GM23338 (cell line): Measurements from ENCODE around the gene ADRA2B. TPM values are rescaled to one million over a fixed set of nuclear protein-coding genes. Genes with fewer than 3 reads are reported as not detected.
A peak's percentile ranks its signal among the peaks of the same experiment; 100 is the strongest.

Experiments
- ATAC-seq: fragments of 200-7000 bp; cut with Tn5 transposase; 3 replicates; pipeline ENCODE4 v1.9.1; 2020
- DNase-seq: peaks from one replicate; pipeline ENCODE4 v3.0.0-alpha.2; 2015; ENCODE audit warnings: low spot score
- H2AFZ ChIP-seq: fragments of 200-600 bp; sonication (generic); 2 replicates; pipeline ENCODE4 v1.8.0; 2016; ENCODE audit warnings: antibody characterized with exemption, mild to moderate bottlenecking, moderate library complexity
- H3F3A ChIP-seq: fragments of 200-600 bp; sonication (generic); replicated peaks from 2 replicates; pipeline ENCODE4 v1.8.0; 2017; ENCODE audit warnings: antibody characterized with exemption, mixed run types, low read depth
- H3K27ac ChIP-seq: fragments of 200-600 bp; sonication (generic); 2 replicates; pipeline ENCODE4 v1.6.1; 2016; ENCODE audit warnings: low read depth
- H3K27me3 ChIP-seq: fragments of 200-600 bp; sonication (generic); 2 replicates; pipeline ENCODE4 v1.8.0; 2016; ENCODE audit warnings: mild to moderate bottlenecking, mixed run types, moderate library complexity; ENCODE audit not compliant: insufficient read depth
- H3K36me3 ChIP-seq: fragments of 200-600 bp; sonication (generic); 2 replicates; pipeline ENCODE4 v1.8.0; 2016; ENCODE audit warnings: mild to moderate bottlenecking; ENCODE audit not compliant: insufficient read depth
- H3K4me1 ChIP-seq: fragments of 200-600 bp; sonication (generic); 2 replicates; pipeline ENCODE4 v1.8.0; 2016; ENCODE audit warnings: mild to moderate bottlenecking, moderate library complexity; ENCODE audit not compliant: insufficient read depth
- H3K4me2 ChIP-seq: fragments of 200-600 bp; sonication (generic); 2 replicates; pipeline ENCODE4 v1.7.1; 2017; ENCODE audit warnings: mixed run types
- H3K4me3 ChIP-seq: fragments of 200-600 bp; sonication (generic); 2 replicates; pipeline ENCODE4 v1.6.1; 2016; ENCODE audit warnings: mixed run types
- H3K79me2 ChIP-seq: fragments of 200-600 bp; sonication (generic); replicated peaks from 2 replicates; pipeline ENCODE4 v1.8.0; 2017; ENCODE audit warnings: mild to moderate bottlenecking; ENCODE audit not compliant: insufficient read depth
- H3K9me2 ChIP-seq: fragments of 200-600 bp; sonication (generic); 2 replicates; pipeline ENCODE4 v1.8.0; 2017; ENCODE audit not compliant: insufficient read depth
- H4K20me1 ChIP-seq: fragments of 200-600 bp; sonication (generic); replicated peaks from 2 replicates; pipeline ENCODE4 v1.8.0; 2017; ENCODE audit warnings: mild to moderate bottlenecking; ENCODE audit not compliant: insufficient read depth
- H3K27ac Mint-ChIP-seq: 2 replicates; pipeline ENCODE4 v1.8.0; 2020; ENCODE audit warnings: inconsistent platforms, mild to moderate bottlenecking, moderate library complexity, mixed read lengths
- H3K27me3 Mint-ChIP-seq: 3 replicates; pipeline ENCODE4 v1.8.0; 2022; ENCODE audit warnings: low read depth, mild to moderate bottlenecking, moderate library complexity, mixed read lengths, inconsistent platforms; ENCODE audit not compliant: insufficient read depth, poor library complexity
- H3K36me3 Mint-ChIP-seq: 3 replicates; pipeline ENCODE4 v1.8.0; 2021; ENCODE audit warnings: low read depth, mild to moderate bottlenecking, inconsistent platforms, moderate library complexity, mixed read lengths
- H3K4me1 Mint-ChIP-seq: 3 replicates; pipeline ENCODE4 v1.8.0; 2020; ENCODE audit warnings: mild to moderate bottlenecking, inconsistent platforms, mixed read lengths
- H3K4me3 Mint-ChIP-seq: 3 replicates; pipeline ENCODE4 v1.8.0; 2021; ENCODE audit warnings: moderate library complexity, mild to moderate bottlenecking, inconsistent platforms, mixed read lengths
- H3K9me3 Mint-ChIP-seq: 3 replicates; pipeline ENCODE4 v1.8.0; 2020; ENCODE audit warnings: moderate library complexity, mild to moderate bottlenecking, inconsistent platforms, mixed read lengths
- ZNF114 ChIP-seq: fragments of 250-450 bp; sonication (Bioruptor Pico); IDR thresholded peaks from 2 replicates; pipeline ENCODE4 v1.5.0; 2020; ENCODE audit warnings: mild to moderate bottlenecking, moderate library complexity
- ZNF331 ChIP-seq: fragments of 250-450 bp; sonication (Bioruptor Pico); IDR thresholded peaks from 2 replicates; pipeline ENCODE4 v1.5.0; 2020; ENCODE audit warnings: low read depth, mild to moderate bottlenecking, moderate library complexity
- polyA plus RNA-seq: library from polyadenylated mRNA; unstranded; fragments of >200 nt; fragmentation: Nextera tagmentation; extraction: Ambion mirVana; gene quantifications from 2 replicates; pipeline ENCODE4 v1.2.1, GENCODE V29; 2016
- total RNA-seq: library from RNA; depleted of rRNA; stranded (reverse); fragments of >200 nt; shearing (Covaris generic); gene quantifications from 2 replicates; pipeline ENCODE4 v1.2.3, GENCODE V29; 2014
- TF ChIP-seq, protein P1 (sequence below): IDR thresholded peaks from 2 replicates; pipeline ENCODE4 v1.6.1; 2016; ENCODE audit warnings: antibody characterized with exemption
- TF ChIP-seq, protein P2 (sequence below), 2 experiments: fragments of 200-600 bp in 1 of 2; sonication (generic) in 1 of 2; conservative IDR thresholded peaks; 2 replicates each; pipeline versions ENCODE4 v1.5.1 to v1.6.1; 2016 to 2017; ENCODE audit warnings: antibody characterized with exemption in 2 of 2, low read depth in 2 of 2, mild to moderate bottlenecking in 2 of 2, moderate library complexity in 1 of 2

Gene ADRA2B
- total and polyA plus RNA-seq, 2 experiments from 2014 or later = 1.7 to 5.9 TPM

DNA sequence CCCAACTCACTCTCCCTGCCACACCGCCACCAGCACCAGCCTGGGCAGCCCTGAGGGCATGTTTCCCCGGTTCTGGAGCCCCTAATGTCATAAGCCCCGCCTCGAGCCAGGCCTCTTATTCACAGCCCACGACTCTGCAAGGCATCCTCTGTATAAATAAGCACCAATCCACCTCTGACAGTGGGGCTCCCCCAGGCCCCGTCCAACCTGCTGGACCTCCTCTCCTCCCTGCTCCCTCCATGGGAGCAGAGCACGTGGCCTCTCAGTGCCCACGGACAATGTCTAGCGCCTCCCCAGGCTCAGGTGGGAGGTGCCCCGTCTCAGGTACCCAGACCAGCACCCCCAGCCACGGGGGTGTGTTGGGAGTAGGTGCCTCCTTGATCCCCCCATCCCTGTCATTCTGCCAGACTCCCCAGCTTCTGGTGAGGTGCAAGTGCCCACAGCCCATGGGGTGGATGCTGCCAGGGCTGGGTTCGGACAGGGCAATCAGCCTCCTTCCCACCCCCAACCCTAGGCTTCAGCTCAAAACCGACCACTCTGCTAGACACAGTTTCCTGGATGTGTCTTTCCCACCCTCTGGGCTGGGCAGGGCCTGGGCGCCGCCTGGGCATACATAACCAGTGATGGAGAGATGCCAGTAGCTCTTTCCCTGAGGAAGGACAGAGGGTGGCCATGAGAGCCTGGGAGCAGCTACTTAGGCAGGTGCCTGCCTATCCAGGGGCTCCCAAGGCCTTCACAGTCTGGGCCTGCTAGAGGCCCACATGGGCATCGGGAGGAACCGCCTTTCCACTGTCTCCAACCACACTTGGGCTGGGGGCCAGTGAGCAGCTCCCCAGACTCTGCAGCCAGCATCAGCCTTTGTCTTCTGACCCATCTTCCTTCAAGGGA, 1.6 kb upstream of the ADRA2B start:
- peak overlapping the region; percentile 69 for H3K4me3 Mint-ChIP-seq
- peaks cover 29% of the 10 kb centered on the region for H3K4me1 Mint-ChIP-seq
- H4K20me1 ChIP-seq = no peaks in the 10 kb centered on the region
- TF ChIP-seq ZNF114 (CRISPR knock-in tag) = no peak
- TF ChIP-seq, protein P1, sequence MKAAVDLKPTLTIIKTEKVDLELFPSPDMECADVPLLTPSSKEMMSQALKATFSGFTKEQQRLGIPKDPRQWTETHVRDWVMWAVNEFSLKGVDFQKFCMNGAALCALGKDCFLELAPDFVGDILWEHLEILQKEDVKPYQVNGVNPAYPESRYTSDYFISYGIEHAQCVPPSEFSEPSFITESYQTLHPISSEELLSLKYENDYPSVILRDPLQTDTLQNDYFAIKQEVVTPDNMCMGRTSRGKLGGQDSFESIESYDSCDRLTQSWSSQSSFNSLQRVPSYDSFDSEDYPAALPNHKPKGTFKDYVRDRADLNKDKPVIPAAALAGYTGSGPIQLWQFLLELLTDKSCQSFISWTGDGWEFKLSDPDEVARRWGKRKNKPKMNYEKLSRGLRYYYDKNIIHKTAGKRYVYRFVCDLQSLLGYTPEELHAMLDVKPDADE = no peak
- TF ChIP-seq, protein P2, sequence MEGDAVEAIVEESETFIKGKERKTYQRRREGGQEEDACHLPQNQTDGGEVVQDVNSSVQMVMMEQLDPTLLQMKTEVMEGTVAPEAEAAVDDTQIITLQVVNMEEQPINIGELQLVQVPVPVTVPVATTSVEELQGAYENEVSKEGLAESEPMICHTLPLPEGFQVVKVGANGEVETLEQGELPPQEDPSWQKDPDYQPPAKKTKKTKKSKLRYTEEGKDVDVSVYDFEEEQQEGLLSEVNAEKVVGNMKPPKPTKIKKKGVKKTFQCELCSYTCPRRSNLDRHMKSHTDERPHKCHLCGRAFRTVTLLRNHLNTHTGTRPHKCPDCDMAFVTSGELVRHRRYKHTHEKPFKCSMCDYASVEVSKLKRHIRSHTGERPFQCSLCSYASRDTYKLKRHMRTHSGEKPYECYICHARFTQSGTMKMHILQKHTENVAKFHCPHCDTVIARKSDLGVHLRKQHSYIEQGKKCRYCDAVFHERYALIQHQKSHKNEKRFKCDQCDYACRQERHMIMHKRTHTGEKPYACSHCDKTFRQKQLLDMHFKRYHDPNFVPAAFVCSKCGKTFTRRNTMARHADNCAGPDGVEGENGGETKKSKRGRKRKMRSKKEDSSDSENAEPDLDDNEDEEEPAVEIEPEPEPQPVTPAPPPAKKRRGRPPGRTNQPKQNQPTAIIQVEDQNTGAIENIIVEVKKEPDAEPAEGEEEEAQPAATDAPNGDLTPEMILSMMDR (conservative IDR thresholded peaks at IDR 0.05; ENCODE audit: low read depth in 2 of 2) = peak; percentile 40 to 50
- no peak overlapping the region for H3K27ac Mint-ChIP-seq
- H3K4me1 ChIP-seq = peaks cover 6% of the 10 kb centered on the region; the same call in 1 of the 2 replicates
- peak; percentile 14 for ATAC-seq
- H3K4me3 ChIP-seq = peak overlapping the region; percentile 74
- H3K27ac ChIP-seq = no peak overlapping the region
- no peaks in the 10 kb centered on the region for H3K79me2 ChIP-seq
- H3K36me3 Mint-ChIP-seq = no peaks in the 10 kb centered on the region; the same call in 2 of the 3 replicates
- no peaks in the 10 kb centered on the region for H3F3A ChIP-seq
- peaks cover 4% of the 10 kb centered on the region; the same call in 2 of the 3 replicates for H3K9me3 Mint-ChIP-seq
- peak overlapping the region; percentile 88 for H3K4me2 ChIP-seq
- no peaks in the 10 kb centered on the region for H3K36me3 ChIP-seq
- DNase-seq = peak; percentile 42
- peak overlapping the region; percentile 83; the same call in 1 of the 2 replicates for H2AFZ ChIP-seq
- H3K9me2 ChIP-seq = no peaks in the 10 kb centered on the region
- peaks cover 32% of the 10 kb centered on the region for H3K27me3 Mint-ChIP-seq
- H3K27me3 ChIP-seq = peaks cover 27% of the 10 kb centered on the region

- no peaks in the 10 kb centered on the region for H3K9me2 ChIP-seq
- H3F3A ChIP-seq = no peaks in the 10 kb centered on the region
- ATAC-seq (peak; percentile 73), DNase-seq (peak; percentile 78)
- no peaks in the 10 kb centered on the region; the same call in 2 of the 3 replicates for H3K36me3 Mint-ChIP-seq
- H3K4me2 ChIP-seq = peak overlapping the region; percentile 88
- H3K27me3 ChIP-seq = peaks cover 27% of the 10 kb centered on the region
- H3K4me3 Mint-ChIP-seq = peak overlapping the region; percentile 69
- H3K4me1 Mint-ChIP-seq = peaks cover 29% of the 10 kb centered on the region
- H3K4me1 ChIP-seq = peaks cover 6% of the 10 kb centered on the region; the same call in 1 of the 2 replicates
- H3K9me3 Mint-ChIP-seq = peaks cover 4% of the 10 kb centered on the region; the same call in 2 of the 3 replicates
- no peaks in the 10 kb centered on the region for H3K79me2 ChIP-seq
- no peaks in the 10 kb centered on the region for H3K36me3 ChIP-seq
- TF ChIP-seq ZNF331 (CRISPR knock-in tag) = no peak
- TF ChIP-seq, protein P2 (conservative IDR thresholded peaks at IDR 0.05; ENCODE audit: low read depth in 2 of 2) = peak; percentile 48 to 63
- H3K27ac ChIP-seq = no peak overlapping the region
- H3K4me3 ChIP-seq = peak overlapping the region; percentile 74
- peaks cover 32% of the 10 kb centered on the region for H3K27me3 Mint-ChIP-seq
- no peaks in the 10 kb centered on the region for H4K20me1 ChIP-seq
- no peak overlapping the region for H3K27ac Mint-ChIP-seq
- peak overlapping the region; percentile 83 for H2AFZ ChIP-seq
These were observed 635 bp upstream of the ADRA2B start for GRCh38 chr2:96116879-96117533.
